ENCODE data around the gene CEP43.

- TF ChIP-seq POLR2A (IDR thresholded peaks at IDR 0.05): no peak
- no peak for TF ChIP-seq CTCF (IDR thresholded peaks at IDR 0.05)
Observed at GRCh38 chr6:166976636-166977035, 22.6 kb upstream of the CEP43 start.
